ENCODE data around the gene CYP26C1.

The CYP26C1 gene

GRCh38 chr10:93115661-93116383 lies 55.2 kb downstream of the CYP26C1 start:
- peak; percentile 24 for DNase-seq (ENCODE audit: low spot score)
